Measurements from ENCODE around the gene TIMM9.
"Not testable (repeated sequence)": the region's sequence is repeated elsewhere in the genome, so short reads cannot be mapped to it uniquely, and the experiment has no call there.

Gene TIMM9

GRCh38 chr14:58430156-58430555, 2.8 kb upstream of the TIMM9 start:
- DNase-seq (ENCODE audit: low read depth), result peak; percentile 70
- H3K4me3 ChIP-seq (ENCODE audit: control insufficient read depth, low read depth, low read length), result no peak overlapping the region
- TF ChIP-seq CTCF (conservative IDR thresholded peaks at IDR 0.05; ENCODE audit: control insufficient read depth, insufficient read depth, low read depth, low read length), result no peak

- no peak for TF ChIP-seq CTCF (conservative IDR thresholded peaks at IDR 0.05; ENCODE audit: control insufficient read depth, insufficient read depth, low read depth, low read length)
- H3K4me3 ChIP-seq (ENCODE audit: control insufficient read depth, low read depth, low read length), result peak overlapping the region; percentile 80
- peak; percentile 73 for DNase-seq (ENCODE audit: low read depth)
These were observed 870 bp upstream of the TIMM9 start for GRCh38 chr14:58428118-58428683.

- peak overlapping the region; percentile 80 for H3K4me3 ChIP-seq (ENCODE audit: control insufficient read depth, low read depth, low read length)
- DNase-seq (ENCODE audit: low read depth), result peak; percentile 68
- no peak for TF ChIP-seq CTCF (conservative IDR thresholded peaks at IDR 0.05; ENCODE audit: control insufficient read depth, insufficient read depth, low read depth, low read length)
These were observed 556 bp downstream of the TIMM9 start for GRCh38 chr14:58426670-58427280.

- DNase-seq (ENCODE audit: low read depth); H3K4me3 ChIP-seq (ENCODE audit: control insufficient read depth, low read depth, low read length): not testable (repeated sequence)
These were observed 10.4 kb downstream of the TIMM9 start for GRCh38 chr14:58416934-58417333.

- DNase-seq (ENCODE audit: low read depth), result no peak
- TF ChIP-seq CTCF (conservative IDR thresholded peaks at IDR 0.05; ENCODE audit: control insufficient read depth, insufficient read depth, low read depth, low read length), result no peak
- H3K4me3 ChIP-seq (ENCODE audit: control insufficient read depth, low read depth, low read length), result no peak overlapping the region
These were observed 11.4 kb downstream of the TIMM9 start for GRCh38 chr14:58415636-58416547.

GRCh38 chr14:58414845-58415244, 12.5 kb downstream of the TIMM9 start:
- no peak for DNase-seq (ENCODE audit: low read depth)
- H3K4me3 ChIP-seq (ENCODE audit: control insufficient read depth, low read depth, low read length), result no peak overlapping the region
- no peak for TF ChIP-seq CTCF (conservative IDR thresholded peaks at IDR 0.05; ENCODE audit: control insufficient read depth, insufficient read depth, low read depth, low read length)

- no peak for TF ChIP-seq CTCF (conservative IDR thresholded peaks at IDR 0.05; ENCODE audit: control insufficient read depth, insufficient read depth, low read depth, low read length)
These were observed 18.6 kb downstream of the TIMM9 start for GRCh38 chr14:58408681-58409215.

More at GRCh38 chr14:58408681-58409215, 18.6 kb downstream of the TIMM9 start:
- no peak overlapping the region for H3K4me3 ChIP-seq (ENCODE audit: control insufficient read depth, low read depth, low read length)
- DNase-seq (ENCODE audit: low read depth), result no peak
